ENCODE data around the gene RMDN3. TPM values are rescaled to one million over a fixed set of nuclear protein-coding genes. Genes with fewer than 3 reads are reported as not detected.

RMDN3 gene, protein sequence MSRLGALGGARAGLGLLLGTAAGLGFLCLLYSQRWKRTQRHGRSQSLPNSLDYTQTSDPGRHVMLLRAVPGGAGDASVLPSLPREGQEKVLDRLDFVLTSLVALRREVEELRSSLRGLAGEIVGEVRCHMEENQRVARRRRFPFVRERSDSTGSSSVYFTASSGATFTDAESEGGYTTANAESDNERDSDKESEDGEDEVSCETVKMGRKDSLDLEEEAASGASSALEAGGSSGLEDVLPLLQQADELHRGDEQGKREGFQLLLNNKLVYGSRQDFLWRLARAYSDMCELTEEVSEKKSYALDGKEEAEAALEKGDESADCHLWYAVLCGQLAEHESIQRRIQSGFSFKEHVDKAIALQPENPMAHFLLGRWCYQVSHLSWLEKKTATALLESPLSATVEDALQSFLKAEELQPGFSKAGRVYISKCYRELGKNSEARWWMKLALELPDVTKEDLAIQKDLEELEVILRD
- total RNA-seq = 10 to 100 TPM; 22.3 to 23.6 TPM
- long read RNA-seq, donor 1, transcript RMDN3-202 (13 exons, 2,251 nt) = major isoform, 6 of 19 reads
- long read RNA-seq, donor 1, partial matches to known transcripts = 2 of 19 reads
- long read RNA-seq, donor 1, other reads (novel, unspliced or antisense) = 10 of 19 reads
- long read RNA-seq, donor 2, transcript RMDN3-202 (13 exons, 2,251 nt) = major isoform, 64 of 109 reads
- long read RNA-seq, donor 2, partial matches to known transcripts = 9 of 109 reads
- long read RNA-seq, donor 2, other reads (novel, unspliced or antisense) = 35 of 109 reads

DNA sequence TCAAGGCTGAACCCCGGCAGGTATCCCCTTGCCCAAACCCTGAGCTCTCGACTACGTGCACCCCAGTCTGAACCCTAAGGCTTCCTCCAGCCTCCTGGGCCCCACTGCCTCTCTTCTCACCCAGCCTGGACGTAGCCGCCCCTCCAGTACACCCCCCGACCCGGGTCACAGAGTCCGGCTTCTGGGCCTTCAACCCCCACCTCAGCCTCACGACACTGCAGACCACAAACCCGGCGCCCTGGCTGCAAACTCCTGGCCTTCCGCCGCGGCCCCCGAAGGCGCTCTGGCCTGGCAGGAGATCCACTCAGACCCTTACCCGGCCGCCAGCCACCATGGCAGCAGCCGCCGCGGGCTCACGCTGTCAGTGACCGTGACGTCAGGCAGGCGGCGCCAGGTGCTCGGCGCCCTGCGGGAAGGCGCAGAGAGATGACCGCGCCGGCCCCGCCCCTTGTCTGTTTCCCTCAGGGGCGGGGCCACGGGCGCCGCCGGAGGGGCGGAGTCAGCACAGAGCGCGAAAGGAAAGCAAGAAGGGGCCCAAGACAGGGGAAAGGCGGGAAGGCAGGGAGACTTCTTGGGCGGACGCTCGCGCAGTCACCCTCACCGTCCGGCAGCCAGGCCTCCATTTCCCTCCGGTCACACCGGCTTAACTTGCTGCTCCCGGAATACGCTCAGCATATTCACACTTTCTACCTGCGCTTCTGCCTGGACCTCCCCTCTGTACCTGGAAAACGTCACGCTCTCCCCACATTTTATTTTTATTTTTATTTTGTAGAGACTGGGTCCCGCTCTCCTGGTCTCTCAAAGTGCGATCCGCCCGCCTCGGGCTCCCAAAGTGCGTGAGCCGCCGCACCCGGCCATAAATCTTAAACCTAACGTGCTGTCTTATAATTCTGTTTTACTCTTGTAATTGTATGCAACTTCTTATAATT is at the start of gene RMDN3:
RMDN3 (minus strand) TSS at position 372 of the 929 bp plus-strand sequence. CDS start 471 bp downstream, outside the sequence.
- intact Hi-C loops (cut with DNase I) = no loop called here
- peak; percentile 97 for DNase-seq (ENCODE audit: low spot score)

DNA sequence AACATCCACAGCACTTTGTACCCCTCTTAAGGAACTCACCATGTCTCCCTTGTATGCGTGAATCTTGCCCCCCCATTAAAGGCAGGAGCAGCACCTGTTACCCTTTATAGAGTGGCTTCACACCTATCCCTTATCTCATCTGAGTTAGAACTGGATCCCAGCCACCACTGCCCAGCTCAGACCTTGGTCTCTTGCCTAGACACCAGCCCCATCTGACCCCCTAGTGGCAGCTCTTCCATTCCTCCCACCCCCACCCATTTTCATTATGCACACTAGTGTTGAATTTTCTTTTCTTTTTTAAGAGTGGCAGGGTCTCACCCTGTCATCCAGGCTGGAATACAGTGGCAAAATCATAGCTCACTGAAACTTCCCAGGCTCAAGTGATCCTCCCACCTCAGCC is 48.6 kb upstream of the RMDN3 start:
- intact Hi-C loops (cut with DNase I) = no loop called here
- DNase-seq (ENCODE audit: low spot score) = no peak

DNA sequence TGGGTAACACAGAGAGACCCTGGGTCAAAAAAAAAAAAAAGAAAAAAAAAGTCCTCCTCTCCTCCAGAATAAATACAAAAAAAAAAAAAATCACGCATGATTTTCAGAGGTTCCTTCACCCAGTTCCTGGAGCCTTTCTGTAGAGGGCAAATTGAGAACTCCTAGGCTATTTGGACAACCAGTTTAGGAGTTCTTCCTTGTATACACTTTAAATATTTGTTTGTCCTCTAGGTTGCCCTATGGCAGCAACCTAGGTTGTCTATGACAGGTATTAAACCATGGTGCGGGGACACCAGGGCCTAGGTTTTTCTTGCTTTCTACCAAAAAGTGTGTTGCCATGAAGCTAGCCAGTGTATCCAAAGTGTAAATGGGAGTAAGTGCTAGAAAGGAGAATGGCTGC is 48.0 kb upstream of the RMDN3 start:
- intact Hi-C loops (cut with DNase I) = no loop called here
- no peak for DNase-seq (ENCODE audit: low spot score)

DNA sequence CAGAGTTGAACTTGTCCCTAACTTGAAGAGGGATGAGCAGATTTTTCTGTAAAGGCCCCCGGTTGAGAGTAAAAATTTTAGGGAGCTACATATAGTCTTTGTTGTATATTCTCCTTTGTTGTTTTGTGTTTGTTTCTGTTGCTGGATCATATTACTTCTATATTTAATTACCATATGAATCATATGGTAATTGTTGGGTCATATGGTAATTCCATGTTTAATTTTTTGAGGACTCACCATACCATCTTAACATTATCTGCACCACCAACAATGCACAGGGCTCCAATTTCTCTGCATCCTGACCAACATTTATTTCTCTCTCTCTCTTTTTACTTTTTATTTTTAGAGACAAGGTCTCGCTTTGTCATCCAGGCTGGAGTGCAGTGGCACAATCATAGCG is 44.5 kb upstream of the RMDN3 start:
- intact Hi-C loops (cut with DNase I) = no loop called here
- DNase-seq (ENCODE audit: low spot score) = no peak

DNA sequence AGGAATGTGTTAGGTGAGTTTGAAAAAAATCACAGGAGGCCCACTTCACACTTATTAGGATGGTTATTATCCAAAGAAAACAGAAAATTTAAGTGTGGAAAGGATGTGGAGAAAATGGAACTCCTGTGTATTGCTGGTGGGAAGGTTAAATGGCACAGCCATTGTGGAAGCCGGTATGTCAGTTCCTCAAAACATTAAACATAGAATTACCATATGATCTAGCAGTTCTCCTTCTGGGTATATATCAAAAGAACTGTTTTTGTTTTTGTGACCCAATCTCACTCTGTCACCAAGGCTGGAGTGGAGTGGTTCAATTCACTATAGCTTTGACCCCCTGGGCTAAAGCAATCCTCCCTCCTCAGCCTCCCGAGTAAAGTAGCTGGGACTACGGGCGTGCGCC is 41.5 kb upstream of the RMDN3 start:
- DNase-seq (ENCODE audit: low spot score) = no peak

DNA sequence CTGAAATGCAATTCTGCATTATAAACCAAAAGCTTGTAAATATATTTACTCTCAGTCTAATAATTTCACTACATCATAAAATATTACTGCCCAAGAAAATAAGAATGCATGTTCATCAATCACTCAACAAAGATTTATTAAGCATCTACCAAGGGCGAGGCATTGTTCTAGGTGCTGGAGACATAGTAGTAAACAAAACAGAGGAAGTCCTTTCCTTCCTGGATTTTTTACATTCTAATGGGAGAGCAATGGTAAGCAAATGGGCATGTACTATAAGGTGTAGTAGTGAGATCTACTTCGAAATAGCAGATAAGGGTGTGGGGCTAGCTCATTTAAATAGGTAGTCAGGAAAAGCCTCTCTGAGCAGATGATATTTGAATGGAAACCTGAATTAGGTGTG is 41.0 kb upstream of the RMDN3 start:
- no peak for DNase-seq (ENCODE audit: low spot score)
- intact Hi-C loops (cut with DNase I) = no loop called here

More for the DNA sequence above, 41.5 kb upstream of the RMDN3 start:
- intact Hi-C loops (cut with DNase I) = no loop called here

DNA sequence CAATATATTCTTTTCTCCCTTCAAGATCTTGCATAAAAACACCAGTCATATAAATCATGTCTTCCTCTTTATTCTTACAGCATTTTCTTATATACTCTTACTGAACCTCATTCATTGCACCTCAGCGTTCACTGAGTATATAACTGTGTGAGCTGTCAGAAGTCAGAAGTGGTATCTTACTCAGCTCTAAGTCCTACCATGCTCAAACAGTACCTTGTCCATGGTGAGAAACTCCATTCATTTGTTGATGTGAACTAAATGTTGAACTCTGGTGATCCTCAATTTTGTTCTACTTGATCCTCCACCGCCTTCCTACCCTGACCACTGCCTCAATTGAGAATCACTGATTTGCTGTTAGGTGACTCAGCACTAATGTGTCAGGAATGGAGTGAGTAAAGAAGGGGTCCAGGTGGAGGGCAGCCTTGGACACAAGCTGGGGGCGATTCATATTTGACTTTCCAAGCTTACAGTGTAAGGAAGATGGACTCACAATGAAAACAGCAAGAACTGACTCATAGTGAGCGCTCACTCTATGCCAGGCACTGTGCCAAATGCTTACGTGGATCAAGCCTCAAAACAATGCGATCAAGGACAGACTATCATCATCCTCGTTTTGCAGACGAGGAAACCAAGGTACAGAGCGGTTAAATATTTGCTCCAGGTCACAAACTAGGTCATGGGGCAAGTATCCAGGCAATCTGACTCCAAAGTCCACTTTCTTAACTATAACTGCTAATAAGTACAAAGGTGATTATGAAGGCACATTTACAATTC is 38.3 kb upstream of the RMDN3 start:
- intact Hi-C loops (cut with DNase I) = no loop called here
- DNase-seq (ENCODE audit: low spot score) = no peak

DNA sequence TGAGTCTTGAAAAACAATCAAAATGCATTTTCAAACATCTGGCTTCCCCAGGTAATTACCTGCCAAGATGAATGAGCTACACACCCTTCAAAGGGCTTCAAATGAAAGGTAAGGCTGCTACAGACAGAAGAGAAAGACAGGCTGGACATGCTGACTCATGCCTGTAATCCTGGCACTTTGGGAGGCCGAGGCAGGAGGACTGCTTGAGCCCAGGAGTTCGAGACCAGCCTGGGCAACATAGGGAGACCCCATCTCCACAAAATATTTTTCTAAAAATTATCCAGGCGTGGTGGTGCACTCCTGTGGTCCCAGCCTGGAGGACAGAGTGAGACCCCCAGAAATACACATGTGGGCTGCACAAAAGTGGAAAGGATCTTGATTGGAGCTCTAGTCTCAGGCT is 37.3 kb upstream of the RMDN3 start:
- intact Hi-C loops (cut with DNase I) = no loop called here
- DNase-seq (ENCODE audit: low spot score) = no peak

DNA sequence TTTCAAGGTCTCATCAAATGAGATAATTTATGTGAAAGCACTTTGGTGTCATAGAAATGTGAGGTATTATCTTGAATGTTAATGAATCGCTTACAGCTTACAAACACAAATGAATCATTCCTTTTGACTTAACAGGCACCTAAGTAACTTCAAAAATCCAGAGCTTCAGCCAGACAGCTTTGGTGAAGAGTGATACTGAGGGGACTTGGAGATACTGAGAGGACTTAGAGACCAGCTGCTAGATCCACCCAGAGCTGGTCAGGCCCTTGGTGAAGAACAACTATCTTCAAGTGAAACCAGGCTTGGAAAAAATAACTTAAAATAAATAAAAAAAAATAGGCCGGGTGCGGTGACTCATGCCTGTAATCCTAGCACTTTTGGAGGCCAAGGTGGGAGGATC is 35.7 kb upstream of the RMDN3 start:
- intact Hi-C loops (cut with DNase I) = no loop called here

DNA sequence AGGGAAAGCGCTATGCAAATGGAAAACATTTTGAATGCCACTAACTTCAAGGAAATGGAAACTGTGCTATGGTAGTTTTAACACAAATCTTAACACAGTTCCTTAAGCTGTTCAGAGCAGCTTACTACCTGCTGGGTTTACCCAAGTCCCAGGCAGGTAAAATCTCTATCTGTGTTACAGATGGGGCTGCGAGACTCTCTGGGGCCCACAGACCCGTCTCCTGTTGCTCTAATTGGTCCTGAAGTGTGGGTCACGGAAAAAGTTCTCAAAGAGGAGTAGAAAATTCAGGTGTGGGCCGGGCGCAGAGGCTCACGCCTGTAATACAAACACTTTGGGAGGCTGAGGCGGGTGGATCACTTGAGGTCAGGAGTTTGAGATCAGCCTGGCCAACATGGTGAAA is 34.9 kb upstream of the RMDN3 start:
- intact Hi-C loops (cut with DNase I) = no loop called here
- no peak for DNase-seq (ENCODE audit: low spot score)

More for the DNA sequence above, 35.7 kb upstream of the RMDN3 start:
- DNase-seq (ENCODE audit: low spot score) = no peak

DNA sequence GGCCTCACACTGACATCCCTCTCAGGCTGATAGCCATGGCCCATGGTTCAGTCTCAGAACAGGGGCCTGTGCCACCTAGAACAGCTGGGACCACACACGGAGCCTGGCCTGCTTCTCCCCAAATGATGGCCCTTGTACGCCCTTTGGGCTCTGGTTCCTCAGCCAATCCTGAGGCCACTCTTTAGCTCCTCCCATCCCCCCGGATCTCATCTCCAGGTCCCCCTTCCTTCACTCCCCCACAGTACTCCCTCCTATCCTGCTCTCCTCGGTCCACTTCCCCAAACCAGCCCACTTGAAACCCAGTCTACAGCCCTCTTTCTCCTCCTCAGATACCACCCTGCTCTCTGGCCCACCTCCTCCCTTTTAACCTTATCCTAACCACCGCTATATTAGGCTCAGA is 34.1 kb upstream of the RMDN3 start:
- intact Hi-C loops (cut with DNase I) = no loop called here

DNA sequence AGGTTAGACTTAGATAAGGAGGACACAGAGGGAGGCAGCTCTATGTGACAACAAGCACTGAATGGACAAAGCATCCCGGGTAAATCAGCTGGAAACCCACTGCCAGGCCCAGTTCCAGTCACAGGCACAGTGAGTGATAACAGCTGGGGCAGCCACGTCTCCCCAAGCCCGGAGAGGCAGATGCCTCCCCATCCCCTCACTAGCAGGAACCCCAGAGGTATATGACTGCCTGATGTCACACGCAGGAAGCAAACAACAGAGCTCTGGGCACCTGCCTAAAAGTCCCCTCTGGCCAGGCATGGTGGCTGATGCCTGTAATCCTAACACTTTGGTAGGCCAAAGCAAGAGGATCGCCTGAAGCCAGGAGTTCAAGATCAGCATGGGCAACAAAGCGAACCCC is 32.9 kb upstream of the RMDN3 start:
- intact Hi-C loops (cut with DNase I) = no loop called here
- no peak for DNase-seq (ENCODE audit: low spot score)

More for the DNA sequence above, 34.1 kb upstream of the RMDN3 start:
- DNase-seq (ENCODE audit: low spot score) = no peak

DNA sequence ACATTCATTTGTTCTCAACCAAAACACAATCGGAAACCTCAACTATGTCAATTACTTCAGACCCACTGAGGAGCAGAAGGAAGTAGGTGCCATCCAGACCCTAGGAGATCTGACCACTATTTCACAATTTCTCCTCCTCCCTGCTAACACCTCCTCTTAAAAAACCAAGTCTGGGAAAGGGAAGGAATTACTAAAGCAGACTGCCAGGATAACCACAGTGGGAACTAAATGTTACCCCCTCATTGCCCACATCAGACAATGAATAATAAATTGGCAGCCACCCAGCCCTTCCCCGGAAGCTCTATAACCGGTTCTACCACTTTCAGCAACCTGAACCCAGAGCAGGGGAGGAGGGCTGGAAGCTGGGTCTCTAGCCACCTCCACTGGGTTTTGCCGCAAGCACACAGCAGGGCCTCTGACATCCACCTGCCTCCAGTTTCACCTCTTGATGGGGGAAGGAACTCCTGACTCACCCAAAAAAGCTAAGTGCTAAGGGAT is 32.3 kb upstream of the RMDN3 start:
- intact Hi-C loops (cut with DNase I) = no loop called here
- no peak for DNase-seq (ENCODE audit: low spot score)

DNA sequence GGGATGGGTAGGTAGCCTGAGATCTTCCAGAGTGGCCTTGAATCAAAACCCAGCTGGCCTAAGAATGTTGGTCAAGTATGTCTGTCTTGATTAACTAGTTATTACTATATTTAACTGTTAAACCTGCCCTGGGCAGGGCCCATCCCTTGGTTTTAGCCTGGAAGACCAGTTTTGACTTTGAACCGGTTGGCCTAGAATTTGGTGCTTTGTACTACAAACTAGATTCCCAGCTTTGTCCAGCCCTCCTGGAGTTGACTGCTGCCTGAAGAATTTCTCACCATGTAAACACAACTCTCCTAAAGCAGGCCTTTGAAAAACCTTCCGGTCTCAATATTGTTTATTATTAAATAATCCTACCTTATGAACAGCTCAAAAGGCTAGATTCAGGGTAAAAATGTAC is 30.8 kb upstream of the RMDN3 start:
- intact Hi-C loops (cut with DNase I) = no loop called here
- no peak for DNase-seq (ENCODE audit: low spot score)

DNA sequence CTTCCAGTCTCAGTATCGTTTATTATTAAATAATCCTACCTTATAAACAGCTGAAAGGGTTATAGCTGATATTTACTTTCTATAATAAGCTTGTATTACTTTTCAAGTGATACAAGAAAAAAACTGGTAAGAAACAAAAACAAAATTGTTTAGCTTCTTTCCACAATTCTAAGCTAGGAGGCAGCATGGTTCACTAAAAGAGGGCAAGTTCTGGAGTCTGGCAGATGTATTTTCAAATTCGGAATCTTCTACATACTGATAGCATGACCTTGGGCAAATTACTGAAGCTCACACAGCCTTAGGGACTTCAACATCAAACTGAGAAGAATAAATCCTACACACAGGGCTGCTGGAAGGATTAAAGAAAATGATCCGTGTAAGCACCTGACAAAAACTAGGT is 30.1 kb upstream of the RMDN3 start:
- intact Hi-C loops (cut with DNase I) = no loop called here
- DNase-seq (ENCODE audit: low spot score) = no peak

DNA sequence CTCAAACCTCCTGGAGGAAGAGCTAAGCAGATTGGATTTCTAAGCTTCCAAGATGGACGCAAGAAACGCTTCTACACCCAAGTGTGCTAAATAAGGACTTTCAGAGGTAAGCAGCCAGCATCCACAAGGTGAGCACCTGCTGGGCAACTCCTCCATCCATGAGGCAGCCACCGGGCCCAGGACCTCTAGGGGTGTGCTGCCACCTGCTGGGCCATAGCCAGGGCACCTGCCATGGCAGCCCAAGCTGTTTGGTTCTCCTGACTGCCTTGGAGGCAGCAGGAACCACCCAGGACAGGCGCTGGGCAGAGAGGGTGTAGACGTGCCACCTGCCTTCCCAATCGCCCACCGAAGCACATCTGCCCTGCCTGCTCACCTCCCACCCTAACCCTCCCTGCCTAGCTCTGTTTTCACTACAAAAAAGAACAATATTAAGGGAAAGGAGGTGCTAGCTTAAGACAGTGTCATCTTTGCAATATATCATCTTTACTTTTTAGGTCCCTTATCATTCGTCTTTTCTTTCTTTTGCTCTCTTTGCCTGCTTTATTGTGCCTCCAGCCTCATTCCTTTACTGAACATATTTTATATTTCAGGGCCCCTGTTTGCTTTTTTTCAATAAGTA is 27.7 kb upstream of the RMDN3 start:
- intact Hi-C loops (cut with DNase I) = no loop called here
- no peak for DNase-seq (ENCODE audit: low spot score)

DNA sequence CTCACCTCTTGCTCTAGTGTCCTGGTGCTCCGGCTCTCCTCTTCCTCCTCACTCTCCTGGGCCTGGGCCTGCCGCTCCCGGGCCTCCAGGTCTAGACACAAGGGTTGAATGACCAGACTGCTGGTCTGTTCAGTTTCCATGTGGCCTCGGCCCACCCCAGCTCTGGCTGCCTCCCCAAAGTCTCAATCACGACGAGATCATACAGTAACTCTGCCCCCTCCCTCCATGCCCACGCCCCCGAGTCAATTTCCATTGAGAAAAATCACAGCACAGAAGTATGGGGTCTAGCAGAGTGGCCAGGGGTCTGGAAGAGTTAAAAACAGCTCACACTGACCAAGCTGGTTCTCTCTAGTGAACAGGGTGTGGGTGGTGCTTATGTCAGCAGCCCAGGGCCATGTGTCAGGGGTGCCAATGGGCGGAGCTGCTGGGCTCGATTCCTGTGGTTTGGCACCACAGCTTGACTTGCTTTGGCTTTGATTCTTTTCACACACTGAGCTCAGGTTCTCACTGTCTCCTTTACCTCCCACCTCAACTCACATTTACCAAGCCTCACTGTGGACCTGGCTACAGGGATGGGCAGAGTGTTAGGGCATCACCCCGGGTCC is 21.6 kb upstream of the RMDN3 start:
- no peak for DNase-seq (ENCODE audit: low spot score)
- intact Hi-C loops (cut with DNase I) = no loop called here

Measured in posterior vena cava (tissue), 2 donors.